Suprapubic skin (tissue), 3 donors: Measurements from ENCODE around the gene KLHL14.

Experiments
- CTCF ChIP-seq, 2 donors: fragments of 200-600 bp in 1 of 2; fragments of 450-650 bp in 1 of 2; sonication (generic) in 1 of 2; IDR thresholded peaks; one replicate each; pipeline ENCODE4 v1.5.1; 2016 to 2019; ENCODE audit warnings: antibody characterized with exemption in 2 of 2, mild to moderate bottlenecking in 1 of 2, moderate library complexity in 1 of 2
- POLR2A ChIP-seq, 2 donors: fragments of 450-650 bp; IDR thresholded peaks; one replicate each; pipeline ENCODE4 v1.6.1; 2017; ENCODE audit warnings: antibody characterized with exemption in 2 of 2, mild to moderate bottlenecking in 2 of 2, moderate library complexity in 2 of 2

DNA sequence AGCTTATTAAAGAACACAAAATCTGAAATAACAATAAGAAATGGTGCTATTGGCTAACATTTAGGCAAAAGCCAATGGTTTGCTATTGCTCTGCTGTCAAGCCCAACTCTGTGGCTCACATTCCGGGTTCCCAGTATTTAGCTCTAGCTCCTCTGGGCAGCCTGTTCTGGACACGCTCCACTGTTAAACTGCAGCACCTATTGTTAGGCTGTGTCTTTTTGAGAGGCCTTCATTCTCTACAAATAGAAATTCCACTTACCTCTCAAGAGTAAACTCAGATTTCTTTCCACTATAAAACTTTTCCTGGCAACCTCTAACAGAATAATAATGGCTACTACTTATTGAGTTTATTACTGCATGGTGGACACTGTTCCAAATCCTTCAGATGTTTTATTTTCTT, 3.7 kb upstream of the KLHL14 start:
- no peak for TF ChIP-seq CTCF (IDR thresholded peaks at IDR 0.05)
- TF ChIP-seq POLR2A (IDR thresholded peaks at IDR 0.05) = no peak
